ENCODE measurements around the gene PRKACA. TPM values are rescaled to one million over a fixed set of nuclear protein-coding genes. Genes with fewer than 3 reads are reported as not detected.

The PRKACA gene
- total RNA-seq, 1 donor from 2014 or later, result 103 TPM

DNA sequence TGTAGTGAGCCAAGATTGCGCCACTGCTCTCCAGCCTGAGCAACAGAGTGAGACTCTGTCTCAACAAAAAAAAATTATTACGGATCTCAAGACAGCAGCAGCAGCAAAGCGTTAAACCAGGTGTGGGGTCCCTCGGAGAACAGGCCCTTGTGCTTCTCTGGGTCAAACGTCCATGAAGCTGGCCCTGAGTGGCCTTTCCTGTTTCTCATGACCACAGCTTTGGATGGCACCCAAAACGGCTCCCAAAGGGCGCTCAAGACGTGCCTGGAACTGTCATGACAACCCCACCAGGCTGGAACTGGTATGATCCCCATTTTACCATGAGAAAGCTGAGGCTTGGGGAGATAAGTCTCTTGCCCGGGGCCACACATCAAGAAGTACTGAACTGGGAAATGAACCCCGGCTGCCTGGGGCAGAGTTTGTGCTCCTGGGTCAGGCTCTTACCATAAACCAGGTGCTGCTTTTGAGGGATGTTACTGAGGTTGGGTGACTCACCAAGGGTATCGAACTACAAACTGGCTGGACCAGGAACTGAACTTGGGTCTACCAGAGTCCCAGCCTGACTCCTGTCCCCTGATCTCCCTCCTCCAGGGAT is 15.4 kb downstream of the PRKACA start:
- Mint-ChIP-seq H3K4me1 (no peaks in the 10 kb centered on the region), H3K36me3 (ENCODE audit: low read depth) (peaks cover 9% of the 10 kb centered on the region)
- TF ChIP-seq, protein P1, sequence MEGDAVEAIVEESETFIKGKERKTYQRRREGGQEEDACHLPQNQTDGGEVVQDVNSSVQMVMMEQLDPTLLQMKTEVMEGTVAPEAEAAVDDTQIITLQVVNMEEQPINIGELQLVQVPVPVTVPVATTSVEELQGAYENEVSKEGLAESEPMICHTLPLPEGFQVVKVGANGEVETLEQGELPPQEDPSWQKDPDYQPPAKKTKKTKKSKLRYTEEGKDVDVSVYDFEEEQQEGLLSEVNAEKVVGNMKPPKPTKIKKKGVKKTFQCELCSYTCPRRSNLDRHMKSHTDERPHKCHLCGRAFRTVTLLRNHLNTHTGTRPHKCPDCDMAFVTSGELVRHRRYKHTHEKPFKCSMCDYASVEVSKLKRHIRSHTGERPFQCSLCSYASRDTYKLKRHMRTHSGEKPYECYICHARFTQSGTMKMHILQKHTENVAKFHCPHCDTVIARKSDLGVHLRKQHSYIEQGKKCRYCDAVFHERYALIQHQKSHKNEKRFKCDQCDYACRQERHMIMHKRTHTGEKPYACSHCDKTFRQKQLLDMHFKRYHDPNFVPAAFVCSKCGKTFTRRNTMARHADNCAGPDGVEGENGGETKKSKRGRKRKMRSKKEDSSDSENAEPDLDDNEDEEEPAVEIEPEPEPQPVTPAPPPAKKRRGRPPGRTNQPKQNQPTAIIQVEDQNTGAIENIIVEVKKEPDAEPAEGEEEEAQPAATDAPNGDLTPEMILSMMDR (conservative IDR thresholded peaks at IDR 0.05), result no peak

DNA sequence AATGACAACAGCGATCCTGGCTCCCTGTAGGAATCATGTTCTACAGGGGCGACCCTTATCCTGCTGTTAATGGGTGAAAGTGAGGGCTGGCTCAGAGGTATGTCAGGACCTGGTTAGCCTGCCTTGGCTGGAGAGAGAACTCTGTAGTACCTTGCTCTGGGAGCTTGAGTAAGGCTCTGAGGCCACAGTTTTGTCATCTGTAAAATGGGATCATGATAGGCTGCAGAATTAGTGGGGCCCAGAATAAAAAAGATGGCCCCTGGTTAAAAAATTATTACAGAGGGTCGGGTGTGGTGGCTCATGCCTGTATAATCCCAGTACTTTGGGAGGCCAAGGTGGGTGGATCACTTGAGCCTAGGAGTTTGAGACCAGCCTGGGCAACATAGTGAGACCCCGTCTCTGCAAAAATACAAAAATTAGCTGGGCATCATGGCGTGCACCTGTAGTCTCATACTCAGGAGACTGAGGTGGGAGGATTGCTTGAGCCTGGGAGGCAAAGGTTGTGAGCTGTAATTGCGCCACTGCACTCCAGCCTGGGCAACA is 16.5 kb downstream of the PRKACA start:
- TF ChIP-seq, protein P1 (conservative IDR thresholded peaks at IDR 0.05), result no peak
- no peak overlapping the region for H3K4me3 Mint-ChIP-seq
- no peaks in the 10 kb centered on the region for H3K27me3 Mint-ChIP-seq (ENCODE audit: low read depth)
- H3K27ac Mint-ChIP-seq (ENCODE audit: unreplicated experiment), result no peak overlapping the region
- H3K9me3 Mint-ChIP-seq, result no peaks in the 10 kb centered on the region
- DNase-seq (ENCODE audit: low read depth, low spot score), result no peak
- H3K4me1 Mint-ChIP-seq, result no peaks in the 10 kb centered on the region
- peaks cover 16% of the 10 kb centered on the region for H3K36me3 Mint-ChIP-seq (ENCODE audit: low read depth)

More for the DNA sequence above, 15.4 kb downstream of the PRKACA start:
- no peak overlapping the region for H3K4me3 Mint-ChIP-seq
- DNase-seq (ENCODE audit: low read depth, low spot score), result no peak
- no peaks in the 10 kb centered on the region for H3K27me3 Mint-ChIP-seq (ENCODE audit: low read depth)
- H3K9me3 Mint-ChIP-seq, result no peaks in the 10 kb centered on the region
- no peak overlapping the region for H3K27ac Mint-ChIP-seq (ENCODE audit: unreplicated experiment)

DNA sequence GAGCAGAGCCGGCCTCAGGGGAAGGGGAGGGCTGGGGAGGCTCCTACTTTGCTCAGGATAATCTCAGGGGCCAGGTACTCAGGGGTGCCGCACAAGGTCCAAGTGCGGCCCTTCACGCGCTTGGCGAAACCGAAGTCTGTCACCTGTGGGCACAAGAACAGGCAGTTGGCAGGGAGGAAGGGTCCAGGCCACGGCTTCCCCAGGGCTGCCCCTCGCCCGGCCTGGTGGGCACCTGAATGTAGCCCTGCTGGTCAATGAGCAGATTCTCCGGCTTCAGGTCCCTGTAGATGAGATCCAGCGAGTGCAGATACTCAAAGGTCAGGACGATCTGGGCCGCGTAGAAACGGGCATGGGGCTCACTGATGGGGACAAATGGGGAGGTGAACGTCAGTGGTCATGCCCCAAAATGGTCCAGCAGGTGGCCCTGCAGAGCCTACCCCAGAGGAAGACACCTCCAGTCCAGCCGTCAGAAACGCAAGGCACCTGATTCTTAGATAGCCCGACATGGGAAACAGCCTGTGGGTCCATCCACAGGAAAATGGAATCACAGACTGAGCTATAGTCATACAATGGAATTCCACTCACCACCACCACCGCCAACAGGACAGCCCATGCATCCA is 19.9 kb downstream of the PRKACA start:
- no peaks in the 10 kb centered on the region for H3K27me3 Mint-ChIP-seq (ENCODE audit: low read depth)
- H3K27ac Mint-ChIP-seq (ENCODE audit: unreplicated experiment), result no peak overlapping the region
- H3K9me3 Mint-ChIP-seq, result peaks cover 8% of the 10 kb centered on the region
- no peaks in the 10 kb centered on the region for H3K4me1 Mint-ChIP-seq
- H3K36me3 Mint-ChIP-seq (ENCODE audit: low read depth), result peaks cover 29% of the 10 kb centered on the region
- no peak for DNase-seq (ENCODE audit: low read depth, low spot score)
- TF ChIP-seq, protein P1 (conservative IDR thresholded peaks at IDR 0.05), result peak; percentile 16
- H3K4me3 Mint-ChIP-seq, result no peak overlapping the region

DNA sequence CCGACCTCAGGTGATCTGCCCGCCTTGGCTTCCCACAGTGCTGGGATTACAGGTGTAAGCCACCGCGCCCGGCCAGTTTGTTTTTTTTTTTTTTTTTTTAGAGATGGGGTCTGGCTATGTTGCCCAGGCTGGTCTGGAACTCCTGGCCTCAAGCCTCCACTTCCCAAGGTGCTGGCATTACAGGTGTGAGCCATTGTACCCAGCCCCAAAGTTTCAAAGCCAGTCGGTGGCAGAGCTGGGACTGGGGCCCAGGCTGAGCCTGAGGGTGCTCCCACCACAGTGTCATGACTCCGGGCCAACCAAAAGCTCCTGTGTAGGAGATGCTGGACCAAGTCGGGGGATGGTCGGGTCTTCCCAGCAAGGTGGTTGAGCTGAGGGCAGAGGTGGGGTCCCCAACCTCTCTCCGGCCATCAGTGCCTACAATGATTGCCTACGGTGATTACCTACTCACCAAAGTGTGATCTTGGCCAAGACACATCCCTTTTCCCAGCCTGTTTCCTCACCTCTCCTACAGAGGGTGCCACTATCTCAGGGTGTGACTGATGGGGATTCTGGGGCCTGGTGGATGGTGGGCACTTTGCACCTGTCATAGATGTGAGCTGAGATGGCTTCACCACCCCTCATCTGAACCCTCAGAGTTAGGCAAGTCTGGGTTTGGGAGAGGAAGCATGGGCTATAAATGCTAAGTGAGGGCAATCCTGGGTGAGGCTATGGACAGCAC is 21.1 kb downstream of the PRKACA start:
- Mint-ChIP-seq H3K9me3 (peaks cover 8% of the 10 kb centered on the region), H3K27me3 (ENCODE audit: low read depth) (no peaks in the 10 kb centered on the region), H3K4me3 (peak overlapping the region; percentile 44), H3K36me3 (ENCODE audit: low read depth) (peaks cover 29% of the 10 kb centered on the region), H3K27ac (ENCODE audit: unreplicated experiment) (no peak overlapping the region), H3K4me1 (peaks cover 7% of the 10 kb centered on the region)
- no peak for DNase-seq (ENCODE audit: low read depth, low spot score)
- TF ChIP-seq, protein P1 (conservative IDR thresholded peaks at IDR 0.05), result no peak

DNA sequence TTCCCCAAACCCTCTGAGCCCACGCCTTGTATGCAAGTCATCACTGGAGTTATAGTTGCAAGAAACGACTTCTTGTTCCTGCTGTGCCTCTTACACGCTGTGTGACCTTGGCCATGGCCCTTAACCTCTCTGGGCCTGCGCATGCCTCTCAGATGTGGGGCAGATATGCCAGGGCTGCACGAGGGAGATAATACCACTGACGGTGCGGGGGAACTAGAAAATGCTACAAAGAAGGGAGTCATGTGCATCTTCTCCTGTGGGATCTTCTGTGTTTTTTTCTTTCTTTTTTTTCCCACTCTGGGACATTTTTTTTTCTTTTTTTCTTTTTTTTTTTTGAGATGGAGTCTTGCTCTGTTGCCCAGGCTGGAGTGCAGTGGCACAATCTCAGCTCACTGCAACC is 22.7 kb downstream of the PRKACA start:
- Mint-ChIP-seq H3K27ac (ENCODE audit: unreplicated experiment) (no peak overlapping the region), H3K27me3 (ENCODE audit: low read depth) (no peaks in the 10 kb centered on the region)

More for the DNA sequence above, 22.7 kb downstream of the PRKACA start:
- DNase-seq (ENCODE audit: low read depth, low spot score), result no peak
- TF ChIP-seq, protein P1 (conservative IDR thresholded peaks at IDR 0.05), result no peak
- H3K9me3 Mint-ChIP-seq, result peaks cover 8% of the 10 kb centered on the region
- H3K4me1 Mint-ChIP-seq, result peaks cover 9% of the 10 kb centered on the region
- H3K36me3 Mint-ChIP-seq (ENCODE audit: low read depth), result peaks cover 25% of the 10 kb centered on the region
- H3K4me3 Mint-ChIP-seq, result peak overlapping the region; percentile 35
